ENCODE results near the gene ETS1. TPM values are rescaled to one million over a fixed set of nuclear protein-coding genes. Genes with fewer than 3 reads are reported as not detected.

Gene ETS1
- polyA plus RNA-seq, 4 donors, result 70.5 to 96.0 (median 83.5) TPM

- DNase-seq (ENCODE audit: low read depth in 4 of 4, low spot score in 3 of 4), result no peak
These were observed 114.9 kb downstream of the ETS1 start for GRCh38 chr11:128472128-128473089.

GRCh38 chr11:128471138-128471661 lies 116.2 kb downstream of the ETS1 start:
- no peak for DNase-seq (ENCODE audit: low read depth in 4 of 4, low spot score in 3 of 4)

GRCh38 chr11:128470081-128470480 lies 117.3 kb downstream of the ETS1 start:
- no peak for DNase-seq (ENCODE audit: low read depth in 4 of 4, low spot score in 3 of 4)

GRCh38 chr11:128469220-128469619 lies 118.1 kb downstream of the ETS1 start:
- no peak for DNase-seq (ENCODE audit: low read depth in 4 of 4, low spot score in 3 of 4)

- DNase-seq (ENCODE audit: low read depth in 4 of 4, low spot score in 3 of 4), result no peak
These were observed 119.2 kb downstream of the ETS1 start for GRCh38 chr11:128468111-128468510.

- DNase-seq (ENCODE audit: low read depth in 4 of 4, low spot score in 3 of 4), result no peak
These were observed 119.7 kb downstream of the ETS1 start for GRCh38 chr11:128467610-128468041.

- DNase-seq (ENCODE audit: low read depth in 4 of 4, low spot score in 3 of 4), result no peak
These were observed 120.3 kb downstream of the ETS1 start for GRCh38 chr11:128467041-128467440.

GRCh38 chr11:128465946-128466705 lies 121.2 kb downstream of the ETS1 start:
- no peak for DNase-seq (ENCODE audit: low read depth in 4 of 4, low spot score in 3 of 4)

- DNase-seq (ENCODE audit: low read depth in 4 of 4, low spot score in 3 of 4), result no peak
These were observed 121.8 kb downstream of the ETS1 start for GRCh38 chr11:128465531-128465930.

GRCh38 chr11:128464878-128465450 lies 122.4 kb downstream of the ETS1 start:
- no peak for DNase-seq (ENCODE audit: low read depth in 4 of 4, low spot score in 3 of 4)

- DNase-seq (ENCODE audit: low read depth in 4 of 4, low spot score in 3 of 4), result no peak
These were observed 123.4 kb downstream of the ETS1 start for GRCh38 chr11:128463979-128464378.

GRCh38 chr11:128463371-128463829 lies 124.0 kb downstream of the ETS1 start:
- peak in 2 of 4 donors; percentile 16 to 20 for DNase-seq (ENCODE audit: low read depth in 4 of 4, low spot score in 3 of 4)

GRCh38 chr11:128462922-128463321 lies 124.4 kb downstream of the ETS1 start:
- no peak for DNase-seq (ENCODE audit: low read depth in 4 of 4, low spot score in 3 of 4)

- DNase-seq (ENCODE audit: low read depth in 4 of 4, low spot score in 3 of 4), result no peak
These were observed 125.2 kb downstream of the ETS1 start for GRCh38 chr11:128462189-128462588.

- no peak for DNase-seq (ENCODE audit: low read depth in 4 of 4, low spot score in 3 of 4)
These were observed 129.0 kb downstream of the ETS1 start for GRCh38 chr11:128458321-128458720.

GRCh38 chr11:128457874-128458273 lies 129.5 kb downstream of the ETS1 start:
- DNase-seq (ENCODE audit: low read depth in 4 of 4, low spot score in 3 of 4), result no peak

- no peak for DNase-seq (ENCODE audit: low read depth in 4 of 4, low spot score in 3 of 4)
These were observed 130.6 kb downstream of the ETS1 start for GRCh38 chr11:128456566-128457268.

- DNase-seq (ENCODE audit: low read depth in 4 of 4, low spot score in 3 of 4), result no peak
These were observed 131.6 kb downstream of the ETS1 start for GRCh38 chr11:128455766-128456165.

- no peak for DNase-seq (ENCODE audit: low read depth in 4 of 4, low spot score in 3 of 4)
These were observed 133.7 kb downstream of the ETS1 start for GRCh38 chr11:128453444-128454336.

Measured in right renal pelvis (tissue), 4 donors.